OCI-LY1 (cell line): ENCODE data around the gene HNRNPAB.

Experiments used
- CTCF ChIP-seq: fragments of 200-600 bp; sonication (generic), shearing (Covaris generic); IDR thresholded peaks from 2 replicates; pipeline ENCODE4 v1.5.1; 2017; ENCODE audit warnings: mild to moderate bottlenecking, antibody characterized with exemption, low read length, moderate library complexity, mixed read lengths
- EZH2 ChIP-seq: fragments of 200-600 bp; sonication (generic), shearing (Covaris generic); IDR thresholded peaks from 2 replicates; pipeline ENCODE4 v1.8.0; 2017; ENCODE audit warnings: borderline replicate concordance, mixed run types, mild to moderate bottlenecking, antibody characterized with exemption, low read length, moderate library complexity, mixed read lengths

GRCh38 chr5:178204182-178204934 is at the start of gene HNRNPAB:
- TF ChIP-seq CTCF (no peak), EZH2 (no peak)
